Activated CD8-positive, alpha-beta memory T cell treated with anti-CD3 and anti-CD28 coated beads, Interleukin-2, amount 10 ng/mL, durations not matched to agents 7 days and 5 days (primary cell): ENCODE data around the gene KRTAP9-1. TPM values are rescaled to one million over a fixed set of nuclear protein-coding genes. Genes with fewer than 3 reads are reported as not detected.

ENCODE experiments used
- total RNA-seq, 2 experiments: library from RNA; stranded (reverse); gene quantifications; one replicate each; pipeline ENCODE4 v1.2.3, GENCODE V29; 2021

The KRTAP9-1 gene
- total RNA-seq, 2 experiments from 2014 or later = not detected

Other genes starting within 250 kb of the KRTAP9-1 start
- not detected for gene KRT39, start 222.9 kb upstream of the KRTAP9-1 start, total RNA-seq
- not detected for gene KRT40, start 205.6 kb upstream of the KRTAP9-1 start, total RNA-seq
- gene KRTAP3-3, start 195.7 kb upstream of the KRTAP9-1 start, total RNA-seq = not detected
- not detected for gene KRTAP3-2, start 190.0 kb upstream of the KRTAP9-1 start, total RNA-seq
- not detected for gene KRTAP3-1, start 180.8 kb upstream of the KRTAP9-1 start, total RNA-seq
- gene KRTAP1-5, start 162.7 kb upstream of the KRTAP9-1 start, total RNA-seq = not detected
- not detected for gene KRTAP1-4, start 159.7 kb upstream of the KRTAP9-1 start, total RNA-seq
- not detected for gene KRTAP1-3, start 155.0 kb upstream of the KRTAP9-1 start, total RNA-seq
- not detected for gene KRTAP1-1, start 148.4 kb upstream of the KRTAP9-1 start, total RNA-seq
- gene KRTAP2-1, start 142.6 kb upstream of the KRTAP9-1 start, total RNA-seq = not detected
- gene KRTAP2-2, start 134.7 kb upstream of the KRTAP9-1 start, total RNA-seq = not detected
- not detected for gene KRTAP2-3, start 129.8 kb upstream of the KRTAP9-1 start, total RNA-seq
- not detected for gene KRTAP2-4, start 124.0 kb upstream of the KRTAP9-1 start, total RNA-seq
- gene KRTAP4-7, start 105.7 kb upstream of the KRTAP9-1 start, total RNA-seq = not detected
- not detected for gene KRTAP4-8, start 91.7 kb upstream of the KRTAP9-1 start, total RNA-seq
- not detected for gene KRTAP4-16, start 87.7 kb upstream of the KRTAP9-1 start, total RNA-seq
- gene KRTAP4-9, start 84.5 kb upstream of the KRTAP9-1 start, total RNA-seq = not detected
- not detected for gene KRTAP4-11, start 71.5 kb upstream of the KRTAP9-1 start, total RNA-seq
- not detected for gene KRTAP4-12, start 65.7 kb upstream of the KRTAP9-1 start, total RNA-seq
- not detected for gene KRTAP4-6, start 49.3 kb upstream of the KRTAP9-1 start, total RNA-seq
- not detected for gene KRTAP4-5, start 40.1 kb upstream of the KRTAP9-1 start, total RNA-seq
- not detected for gene KRTAP4-4, start 29.1 kb upstream of the KRTAP9-1 start, total RNA-seq
- not detected for gene KRTAP4-3, start 21.7 kb upstream of the KRTAP9-1 start, total RNA-seq
- gene KRTAP4-2, start 11.7 kb upstream of the KRTAP9-1 start, total RNA-seq = not detected
- not detected for gene KRTAP4-1, start 5.0 kb upstream of the KRTAP9-1 start, total RNA-seq
- not detected for gene KRTAP9-2, start 36.8 kb downstream of the KRTAP9-1 start, total RNA-seq
- not detected for gene KRTAP9-3, start 42.6 kb downstream of the KRTAP9-1 start, total RNA-seq
- gene KRTAP9-8, start 48.1 kb downstream of the KRTAP9-1 start, total RNA-seq = not detected
- not detected for gene KRTAP9-4, start 59.8 kb downstream of the KRTAP9-1 start, total RNA-seq
- not detected for gene KRTAP9-9, start 65.5 kb downstream of the KRTAP9-1 start, total RNA-seq
- not detected for gene KRTAP9-6, start 75.5 kb downstream of the KRTAP9-1 start, total RNA-seq
- gene KRTAP9-7, start 85.8 kb downstream of the KRTAP9-1 start, total RNA-seq = not detected
- not detected for gene KRTAP29-1, start 113.0 kb downstream of the KRTAP9-1 start, total RNA-seq
- not detected for gene KRTAP16-1, start 119.4 kb downstream of the KRTAP9-1 start, total RNA-seq
- gene KRTAP17-1, start 125.8 kb downstream of the KRTAP9-1 start, total RNA-seq = not detected
- not detected for gene KRT33A, start 160.9 kb downstream of the KRTAP9-1 start, total RNA-seq
- gene KRT33B, start 179.9 kb downstream of the KRTAP9-1 start, total RNA-seq = not detected
- not detected for gene KRT34, start 192.4 kb downstream of the KRTAP9-1 start, total RNA-seq
- not detected for gene KRT31, start 207.7 kb downstream of the KRTAP9-1 start, total RNA-seq
- gene KRT37, start 234.7 kb downstream of the KRTAP9-1 start, total RNA-seq = not detected